K562 (cell line): ENCODE results near the gene SEC22C. TPM values are rescaled to one million over a fixed set of nuclear protein-coding genes. Genes with fewer than 3 reads are reported as not detected.

Source experiments
- COPS2 ChIP-seq: fragments of 450-650 bp; conservative IDR thresholded peaks from 2 replicates; pipeline ENCODE4 v1.6.1; 2016; ENCODE audit warnings: mild to moderate bottlenecking, moderate library complexity
- ETV6 ChIP-seq, 3 experiments: fragments of 150-350 bp in 1 of 3; sonication (generic) in 1 of 3; formaldehyde crosslinking in 1 of 3; IDR thresholded peaks; 2 replicates each; pipeline versions ENCODE4 v1.6.1 to v1.8.0; 2014 to 2022; ENCODE audit warnings: borderline replicate concordance in 2 of 3, low read depth in 2 of 3, antibody characterized with exemption in 1 of 3, low read length in 1 of 3, mild to moderate bottlenecking in 1 of 3, missing genetic modification reagents in 1 of 3
- FOXK2 ChIP-seq, 2 experiments: fragments of 450-650 bp; IDR thresholded peaks in 1 of 2; conservative IDR thresholded peaks in 1 of 2; 2 replicates each; pipeline ENCODE4 v1.6.1; 2016; ENCODE audit warnings: low read depth in 2 of 2, mild to moderate bottlenecking in 1 of 2
- FOXP4 ChIP-seq: sonication (generic); formaldehyde crosslinking; IDR thresholded peaks from 2 replicates; pipeline ENCODE4 v1.8.0; 2022; ENCODE audit warnings: mild to moderate bottlenecking, missing genetic modification reagents, borderline replicate concordance
- GTF2E2 ChIP-seq: fragments of 200-800 bp; sonication (Bioruptor generic); IDR thresholded peaks from 2 replicates; pipeline ENCODE4 v1.6.1; 2016; ENCODE audit warnings: missing genetic modification characterization, missing compliant biosample characterization
- HLTF ChIP-seq: fragments of 450-650 bp; IDR thresholded peaks from 2 replicates; pipeline ENCODE4 v1.6.1; 2016
- KLF6 ChIP-seq: fragments of 250-450 bp; sonication (Bioruptor Pico); IDR thresholded peaks from 2 replicates; pipeline ENCODE4 v1.4.0; 2020; ENCODE audit warnings: mild to moderate bottlenecking, moderate library complexity, borderline replicate concordance
- RAD51 ChIP-seq: fragments of 450-650 bp; IDR thresholded peaks from 2 replicates; pipeline ENCODE4 v1.7.1; 2016; ENCODE audit warnings: low read depth, mild to moderate bottlenecking, borderline replicate concordance
- RFX5 ChIP-seq: IDR thresholded peaks from 2 replicates; pipeline ENCODE4 v1.6.1; 2011; ENCODE audit warnings: low read depth, mild to moderate bottlenecking, improper control_type of control experiment, low read length
- YY1 ChIP-seq, 3 experiments: IDR thresholded peaks; 2 replicates each; pipeline ENCODE4 v1.6.1; 2011; ENCODE audit warnings: low read length in 2 of 3, mild to moderate bottlenecking in 2 of 3, moderate library complexity in 2 of 3, borderline replicate concordance in 1 of 3, control low read depth in 1 of 3, low read depth in 1 of 3; ENCODE audit not compliant: insufficient read depth in 3 of 3, insufficient replicate concordance in 2 of 3, control insufficient read depth in 1 of 3, insufficient read length in 1 of 3; ENCODE audit errors: extremely low read depth in 1 of 3
- ZNF232 ChIP-seq: sonication (generic); formaldehyde crosslinking; IDR thresholded peaks from 2 replicates; pipeline ENCODE4 v1.8.0; 2022; ENCODE audit warnings: mild to moderate bottlenecking, missing genetic modification reagents
- ZNF398 ChIP-seq: fragments of 250-450 bp; sonication (Bioruptor Pico); IDR thresholded peaks from 2 replicates; pipeline ENCODE4 v1.8.0; 2021; ENCODE audit warnings: moderate library complexity, mild to moderate bottlenecking, inconsistent platforms
- ZNF507 ChIP-seq: conservative IDR thresholded peaks from 2 replicates; pipeline ENCODE4 v1.6.1; 2017; ENCODE audit warnings: missing genetic modification characterization, missing compliant biosample characterization
- ZNF696 ChIP-seq: fragments of 250-450 bp; sonication (Bioruptor Pico); conservative IDR thresholded peaks from 2 replicates; pipeline ENCODE4 v1.4.0; 2020; ENCODE audit warnings: mild to moderate bottlenecking, moderate library complexity
- ZNF76 ChIP-seq: fragments of 250-450 bp; sonication (Bioruptor Pico); IDR thresholded peaks from 2 replicates; pipeline ENCODE4 v1.4.0; 2020; ENCODE audit warnings: mild to moderate bottlenecking, moderate library complexity, borderline replicate concordance
- ZSCAN32 ChIP-seq: fragments of 450-650 bp; formaldehyde crosslinking; IDR thresholded peaks from 2 replicates; pipeline ENCODE4 v1.4.0; 2020; ENCODE audit warnings: mild to moderate bottlenecking, moderate library complexity
- polyA plus RNA-seq, 8 experiments: library from polyadenylated mRNA; depleted of rRNA in 4 of 8; stranded (reverse) in 5 of 8; unstranded in 3 of 8; fragments of >200 nt; fragmentation: Nextera tagmentation in 2 of 8; fragmentation: Illumina TruSeq in 1 of 8; extraction: Ambion mirVana in 2 of 8; extraction: Trizol in 1 of 8; gene quantifications; 2 replicates each; pipeline versions ENCODE4 v1.2.1 to v1.2.3, GENCODE V29; 2011 to 2014; ENCODE audit warnings: inconsistent platforms in 1 of 8, missing spikeins in 1 of 8
- total RNA-seq, 7 experiments: library from RNA; depleted of rRNA in 6 of 7; stranded (reverse); fragments of >200 nt in 6 of 7; fragmentation: Illumina TruSeq in 2 of 7; extraction: Trizol in 2 of 7; gene quantifications; 2 replicates each; pipeline versions ENCODE4 v1.2.1 to v1.2.3, GENCODE V29; 2011 to 2021; ENCODE audit warnings: low replicate concordance in 1 of 7
- TF ChIP-seq, protein P1 (sequence below): fragments of 250-450 bp; sonication (Bioruptor Pico); IDR thresholded peaks from 2 replicates; pipeline ENCODE4 v1.4.0; 2020; ENCODE audit warnings: mild to moderate bottlenecking
- TF ChIP-seq, protein P2 (sequence below): fragments of 250-450 bp; sonication (Bioruptor Pico); IDR thresholded peaks from 2 replicates; pipeline ENCODE4 v1.5.0; 2021

Gene SEC22C
- total and polyA plus RNA-seq, 9 of the 15 experiments (the other 6 are each of a cell fraction or from before 2014, with no cell fraction given), result 35.6 to 68.4 (median 50.7) TPM

DNA sequence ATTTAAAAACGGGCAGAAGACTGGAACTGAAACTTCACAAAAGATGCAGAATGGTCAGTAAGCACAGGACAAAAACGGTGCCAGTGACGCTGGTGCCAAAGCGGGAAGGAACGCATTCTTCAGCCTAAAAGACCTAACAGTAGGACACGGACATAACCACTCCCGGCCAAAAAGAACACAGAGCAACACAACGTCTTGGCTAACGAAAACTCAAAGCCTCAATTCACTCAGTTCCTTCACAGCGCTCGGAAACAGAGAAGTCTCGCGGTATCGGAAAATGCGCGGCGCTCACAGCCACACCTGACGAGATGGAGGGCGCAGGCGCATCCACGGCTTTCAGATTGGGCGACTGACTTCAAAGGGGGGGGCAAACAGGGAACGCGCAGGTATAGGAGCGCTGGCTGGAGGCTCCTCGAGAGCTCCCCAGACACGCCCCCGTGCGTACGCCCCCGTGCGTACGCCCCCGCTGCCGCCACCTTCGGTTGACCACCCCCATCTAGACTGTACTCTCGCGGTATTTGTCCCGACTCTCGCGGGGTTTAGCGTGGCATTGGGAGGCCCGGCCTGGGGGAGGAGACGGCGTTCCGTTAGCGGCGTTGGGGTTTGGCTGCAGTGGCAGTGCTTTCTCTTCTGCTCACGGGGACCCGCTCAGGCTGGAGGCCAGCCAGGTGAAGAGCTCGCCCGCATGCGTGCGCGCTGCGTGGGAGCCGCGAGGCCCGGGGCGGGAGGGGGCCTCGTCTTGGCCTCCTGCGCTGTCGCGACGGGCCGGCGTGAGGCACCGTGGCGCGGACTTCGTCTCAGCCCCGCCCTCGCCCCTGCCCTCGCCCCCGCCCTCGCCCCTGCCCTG lies 18.6 kb upstream of the SEC22C start, which contains the start of gene NKTR (continued):
- TF ChIP-seq FOXK2 (conservative IDR thresholded peaks at IDR 0.05 in 1 of 2, IDR thresholded peaks at IDR 0.05 in 1 of 2; ENCODE audit: low read depth in 2 of 2) (peak; percentile 72 to 80; a peak in 3 of 4 replicates), FOXP4 (no peak), COPS2 (no peak), ZNF76 (CRISPR knock-in tag) (no peak; the same call in 1 of the 2 replicates), ZNF398 (CRISPR knock-in tag) (no peak), YY1 (IDR thresholded peaks at IDR 0.05; ENCODE audit: borderline replicate concordance in 1 of 3, control insufficient read depth in 1 of 3, extremely low read depth in 1 of 3, insufficient read depth in 3 of 3, insufficient read length in 1 of 3, insufficient replicate concordance in 2 of 3, low read depth in 1 of 3, low read length in 2 of 3) (peak in 2 of 3 experiments; percentile 30 to 50), RFX5 (no peak), HLTF (no peak), KLF6 (CRISPR knock-in tag) (peak; percentile 69; the same call in 1 of the 2 replicates), ETV6 (IDR thresholded peaks at IDR 0.05; ENCODE audit: borderline replicate concordance in 1 of 2, low read depth in 2 of 2, low read length in 1 of 2) (0 out of 4 replicates have a peak, but pooled peaks of 1 of the 2 experiments have one; percentile 6), ETV6 (CRISPR knock-in tag; IDR thresholded peaks at IDR 0.05; ENCODE audit: borderline replicate concordance) (no peak), GTF2E2 (tag) (peak; percentile 48; the same call in 1 of the 2 replicates), ZNF507 (tag) (no peak), ZSCAN32 (CRISPR knock-in tag) (0 out of 2 replicates have a peak, but pooled peaks have one; percentile 22), ZNF696 (no peak), ZNF232 (CRISPR knock-in tag) (no peak), RAD51 (no peak)
- TF ChIP-seq, protein P1, sequence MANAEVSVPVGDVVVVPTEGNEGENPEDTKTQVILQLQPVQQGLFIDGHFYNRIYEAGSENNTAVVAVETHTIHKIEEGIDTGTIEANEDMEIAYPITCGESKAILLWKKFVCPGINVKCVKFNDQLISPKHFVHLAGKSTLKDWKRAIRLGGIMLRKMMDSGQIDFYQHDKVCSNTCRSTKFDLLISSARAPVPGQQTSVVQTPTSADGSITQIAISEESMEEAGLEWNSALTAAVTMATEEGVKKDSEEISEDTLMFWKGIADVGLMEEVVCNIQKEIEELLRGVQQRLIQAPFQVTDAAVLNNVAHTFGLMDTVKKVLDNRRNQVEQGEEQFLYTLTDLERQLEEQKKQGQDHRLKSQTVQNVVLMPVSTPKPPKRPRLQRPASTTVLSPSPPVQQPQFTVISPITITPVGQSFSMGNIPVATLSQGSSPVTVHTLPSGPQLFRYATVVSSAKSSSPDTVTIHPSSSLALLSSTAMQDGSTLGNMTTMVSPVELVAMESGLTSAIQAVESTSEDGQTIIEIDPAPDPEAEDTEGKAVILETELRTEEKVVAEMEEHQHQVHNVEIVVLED (CRISPR knock-in tag), result peak; percentile 97
- TF ChIP-seq, protein P2, sequence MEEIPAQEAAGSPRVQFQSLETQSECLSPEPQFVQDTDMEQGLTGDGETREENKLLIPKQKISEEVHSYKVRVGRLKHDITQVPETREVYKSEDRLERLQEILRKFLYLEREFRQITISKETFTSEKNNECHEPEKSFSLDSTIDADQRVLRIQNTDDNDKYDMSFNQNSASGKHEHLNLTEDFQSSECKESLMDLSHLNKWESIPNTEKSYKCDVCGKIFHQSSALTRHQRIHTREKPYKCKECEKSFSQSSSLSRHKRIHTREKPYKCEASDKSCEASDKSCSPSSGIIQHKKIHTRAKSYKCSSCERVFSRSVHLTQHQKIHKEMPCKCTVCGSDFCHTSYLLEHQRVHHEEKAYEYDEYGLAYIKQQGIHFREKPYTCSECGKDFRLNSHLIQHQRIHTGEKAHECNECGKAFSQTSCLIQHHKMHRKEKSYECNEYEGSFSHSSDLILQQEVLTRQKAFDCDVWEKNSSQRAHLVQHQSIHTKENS, result no peak
